GM06990 (cell line): ENCODE data around the gene LGR5.
A peak's percentile ranks its signal among the peaks of the same experiment; 100 is the strongest.
"Not testable (repeated sequence)": the region's sequence is repeated elsewhere in the genome, so short reads cannot be mapped to it uniquely, and the experiment has no call there.

Experiments used
- DNase-seq: peaks from one replicate; pipeline ENCODE4 v3.0.0-alpha.2; 2011; ENCODE audit not compliant: insufficient read length; ENCODE audit errors: extremely low read depth
- H3K27me3 ChIP-seq: replicated peaks from 2 replicates; pipeline ENCODE4 v1.6.0; 2011; ENCODE audit warnings: low read length; ENCODE audit not compliant: control insufficient read depth, insufficient read depth
- H3K36me3 ChIP-seq: 2 replicates; pipeline ENCODE4 v1.5.1; 2011; ENCODE audit warnings: low read length; ENCODE audit not compliant: control insufficient read depth, insufficient read depth
- H3K4me3 ChIP-seq: replicated peaks from 2 replicates; pipeline ENCODE4 v1.5.1; 2011; ENCODE audit warnings: low read depth, mild to moderate bottlenecking, control low read depth, low read length
- CTCF ChIP-seq: IDR thresholded peaks from 2 replicates; pipeline ENCODE4 v1.5.1; 2011; ENCODE audit warnings: low read length, control low read depth, mild to moderate bottlenecking, inconsistent platforms; ENCODE audit not compliant: insufficient read depth, poor library complexity, severe bottlenecking

The LGR5 gene

DNA sequence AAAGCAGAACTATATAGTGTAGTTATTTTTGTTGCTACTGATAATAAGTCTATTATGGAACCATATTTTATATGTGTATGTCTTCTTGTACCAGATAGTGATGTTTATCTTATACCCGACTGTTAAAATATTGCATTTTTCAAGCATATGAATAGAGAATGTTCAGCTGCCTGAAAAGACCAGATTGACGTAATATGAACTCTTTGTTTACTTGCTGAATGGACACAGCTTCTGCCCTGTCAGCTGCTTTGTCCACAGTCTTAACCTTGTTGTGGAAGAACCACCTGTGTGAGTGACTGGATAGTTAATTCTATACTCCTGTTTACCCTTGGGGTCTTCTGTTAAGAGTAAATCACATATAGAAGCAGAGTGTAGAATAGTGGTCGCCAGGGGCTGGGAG, 109.3 kb downstream of the LGR5 start:
- Histone ChIP-seq H3K27me3 (no peaks in the 10 kb centered on the region), H3K36me3 (no peaks in the 10 kb centered on the region), H3K4me3 (no peak overlapping the region)
- DNase-seq = no peak
- no peak for TF ChIP-seq CTCF

- Histone ChIP-seq H3K36me3 (no peaks in the 10 kb centered on the region), H3K27me3 (no peaks in the 10 kb centered on the region), H3K4me3 (no peak overlapping the region)
- DNase-seq = no peak
- TF ChIP-seq CTCF = peak; percentile 31
Observed at GRCh38 chr12:71551529-71551928, 111.9 kb downstream of the LGR5 start.

DNA sequence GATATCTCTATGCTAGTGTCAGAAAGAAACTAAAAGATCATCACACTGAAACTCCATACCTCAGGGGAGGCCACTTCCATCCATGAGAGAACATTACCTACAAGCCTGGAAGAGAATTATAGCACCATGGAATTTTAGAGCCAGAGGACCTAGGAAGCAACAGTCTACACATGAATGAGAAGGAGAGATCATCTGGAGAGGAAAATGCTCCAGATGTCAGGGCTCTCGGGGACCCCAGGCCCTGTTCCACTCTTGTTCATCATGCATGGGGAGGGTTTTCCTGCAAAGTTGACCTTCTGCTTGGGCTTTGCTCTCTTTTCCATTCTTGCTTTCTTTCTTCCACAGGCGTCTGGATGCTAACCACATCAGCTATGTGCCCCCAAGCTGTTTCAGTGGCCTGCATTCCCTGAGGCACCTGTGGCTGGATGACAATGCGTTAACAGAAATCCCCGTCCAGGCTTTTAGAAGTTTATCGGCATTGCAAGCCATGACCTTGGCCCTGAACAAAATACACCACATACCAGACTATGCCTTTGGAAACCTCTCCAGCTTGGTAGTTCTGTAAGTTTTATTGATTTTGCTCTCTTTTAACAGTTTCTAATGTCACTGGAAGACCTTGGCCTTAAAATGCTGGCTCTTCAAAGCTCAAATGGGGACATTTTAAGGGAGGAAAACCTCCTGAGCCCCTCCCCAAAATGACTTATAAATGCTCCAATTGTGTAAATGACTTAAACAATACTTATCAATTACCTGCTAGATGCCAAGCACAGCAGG, 113.3 kb downstream of the LGR5 start:
- Histone ChIP-seq H3K4me3 (no peak overlapping the region), H3K36me3 (no peaks in the 10 kb centered on the region), H3K27me3 (no peaks in the 10 kb centered on the region)
- no peak for TF ChIP-seq CTCF
- no peak for DNase-seq

DNA sequence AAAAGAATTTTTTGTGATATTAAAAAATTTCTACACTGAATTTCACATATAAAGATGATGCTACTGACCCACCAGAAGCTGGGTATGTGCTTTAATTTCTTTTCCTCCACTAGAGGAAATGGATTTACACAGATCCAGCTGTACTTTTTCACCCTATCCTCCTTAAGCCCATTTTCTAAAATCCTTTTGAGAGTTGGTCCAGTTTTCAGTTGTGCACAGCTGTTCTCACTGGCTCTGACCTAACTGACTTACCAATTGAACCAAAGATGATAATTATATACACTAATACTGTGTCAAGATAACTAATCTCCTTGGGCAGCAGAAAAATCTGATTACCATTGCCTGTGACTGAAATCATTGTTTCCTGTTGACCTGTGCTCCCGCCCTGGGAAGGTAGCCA, 115.6 kb downstream of the LGR5 start:
- H3K4me3 ChIP-seq = no peak overlapping the region
- no peak for TF ChIP-seq CTCF
- no peaks in the 10 kb centered on the region for H3K36me3 ChIP-seq
- DNase-seq = no peak
- no peaks in the 10 kb centered on the region for H3K27me3 ChIP-seq

DNA sequence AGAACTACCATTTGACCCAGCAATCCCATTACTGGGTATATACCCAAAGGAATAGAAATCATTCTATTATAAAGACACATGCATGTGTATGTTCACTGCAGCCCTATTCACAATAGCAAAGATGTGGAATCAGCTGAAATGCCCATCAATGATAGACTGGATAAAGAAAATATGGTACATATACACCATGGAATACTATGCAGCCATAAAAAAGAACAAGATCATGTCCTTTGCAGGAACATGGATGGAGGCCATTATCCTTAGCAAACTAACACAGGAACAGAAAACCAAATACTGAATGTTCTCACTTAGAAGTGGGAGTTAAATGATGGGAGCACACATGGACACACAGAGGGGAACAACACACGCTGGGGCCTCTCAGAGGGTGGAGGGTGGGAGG, 116.2 kb downstream of the LGR5 start:
- not testable (repeated sequence) for H3K36me3 ChIP-seq, H3K27me3 ChIP-seq, DNase-seq, H3K4me3 ChIP-seq

DNA sequence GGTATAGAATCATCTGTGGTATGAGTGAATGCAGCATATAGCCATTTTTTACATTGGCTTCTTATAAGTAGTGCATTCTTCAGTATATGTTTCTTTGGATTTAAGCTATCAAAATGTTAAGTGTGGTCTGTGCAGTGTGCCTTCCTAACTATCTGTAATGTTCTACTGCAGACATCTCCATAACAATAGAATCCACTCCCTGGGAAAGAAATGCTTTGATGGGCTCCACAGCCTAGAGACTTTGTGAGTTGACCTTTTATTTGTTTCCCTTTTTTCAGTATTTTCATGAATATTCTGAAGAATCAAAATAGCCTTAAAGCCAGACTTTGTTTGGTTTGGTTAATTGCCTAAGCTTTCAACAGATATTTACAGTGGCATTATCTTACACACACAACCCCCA, 116.8 kb downstream of the LGR5 start:
- Histone ChIP-seq H3K27me3 (no peaks in the 10 kb centered on the region), H3K4me3 (no peak overlapping the region), H3K36me3 (no peaks in the 10 kb centered on the region)
- no peak for TF ChIP-seq CTCF
- no peak for DNase-seq
